ENCODE results near the gene TMEM42.

DNA sequence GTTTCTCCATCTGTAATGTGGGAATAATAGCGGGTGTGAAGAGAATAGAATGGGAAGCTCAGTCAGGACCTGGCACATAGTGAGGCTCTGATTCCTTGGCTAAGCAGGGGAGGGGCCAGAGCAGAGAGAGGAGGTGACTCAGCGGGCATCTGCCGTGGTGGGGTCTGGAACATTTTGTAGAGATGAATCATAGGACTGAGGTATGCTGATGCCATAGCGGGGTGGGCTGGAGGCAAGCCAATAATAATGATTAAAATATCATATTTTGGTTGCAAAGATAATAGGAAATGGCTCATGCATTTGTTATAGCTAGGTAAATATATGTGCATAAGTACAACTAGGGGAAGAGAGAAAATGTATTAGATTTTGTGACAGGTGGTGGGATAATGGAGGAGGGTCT lies 23.9 kb downstream of the TMEM42 start:
- TF ChIP-seq, protein P1, sequence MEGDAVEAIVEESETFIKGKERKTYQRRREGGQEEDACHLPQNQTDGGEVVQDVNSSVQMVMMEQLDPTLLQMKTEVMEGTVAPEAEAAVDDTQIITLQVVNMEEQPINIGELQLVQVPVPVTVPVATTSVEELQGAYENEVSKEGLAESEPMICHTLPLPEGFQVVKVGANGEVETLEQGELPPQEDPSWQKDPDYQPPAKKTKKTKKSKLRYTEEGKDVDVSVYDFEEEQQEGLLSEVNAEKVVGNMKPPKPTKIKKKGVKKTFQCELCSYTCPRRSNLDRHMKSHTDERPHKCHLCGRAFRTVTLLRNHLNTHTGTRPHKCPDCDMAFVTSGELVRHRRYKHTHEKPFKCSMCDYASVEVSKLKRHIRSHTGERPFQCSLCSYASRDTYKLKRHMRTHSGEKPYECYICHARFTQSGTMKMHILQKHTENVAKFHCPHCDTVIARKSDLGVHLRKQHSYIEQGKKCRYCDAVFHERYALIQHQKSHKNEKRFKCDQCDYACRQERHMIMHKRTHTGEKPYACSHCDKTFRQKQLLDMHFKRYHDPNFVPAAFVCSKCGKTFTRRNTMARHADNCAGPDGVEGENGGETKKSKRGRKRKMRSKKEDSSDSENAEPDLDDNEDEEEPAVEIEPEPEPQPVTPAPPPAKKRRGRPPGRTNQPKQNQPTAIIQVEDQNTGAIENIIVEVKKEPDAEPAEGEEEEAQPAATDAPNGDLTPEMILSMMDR (IDR thresholded peaks at IDR 0.05), result no peak
- no peak for TF ChIP-seq POLR2A (IDR thresholded peaks at IDR 0.05)

Measured in tibial nerve (tissue), 3 donors.